GM12892 (cell line): ENCODE measurements around the gene CIAO2B.

ENCODE experiments used
- POLR2A ChIP-seq: IDR thresholded peaks from 2 replicates; pipeline ENCODE4 v1.6.1; 2011; ENCODE audit warnings: low read depth, low read length, control low read depth
- POLR2AphosphoS5 ChIP-seq: IDR thresholded peaks from 2 replicates; pipeline ENCODE4 v1.6.1; 2011; ENCODE audit warnings: low read depth, low read length, control low read depth

- TF ChIP-seq POLR2AphosphoS5 (no peak), POLR2A (no peak)
Measured at GRCh38 chr16:66894948-66895688, 39.1 kb downstream of the CIAO2B start.
